Inflammatory macrophage treated with lipopolysaccharide for 1 hour (primary cell): ENCODE data around the gene PPFIBP1.
"Not testable (repeated sequence)": the region's sequence is repeated elsewhere in the genome, so short reads cannot be mapped to it uniquely, and the experiment has no call there.

Experiments used
- DNase-seq, 2 donors: peaks; one replicate each; pipeline ENCODE4 v3.0.0-alpha.2; 2020 to 2022

The PPFIBP1 gene

DNA sequence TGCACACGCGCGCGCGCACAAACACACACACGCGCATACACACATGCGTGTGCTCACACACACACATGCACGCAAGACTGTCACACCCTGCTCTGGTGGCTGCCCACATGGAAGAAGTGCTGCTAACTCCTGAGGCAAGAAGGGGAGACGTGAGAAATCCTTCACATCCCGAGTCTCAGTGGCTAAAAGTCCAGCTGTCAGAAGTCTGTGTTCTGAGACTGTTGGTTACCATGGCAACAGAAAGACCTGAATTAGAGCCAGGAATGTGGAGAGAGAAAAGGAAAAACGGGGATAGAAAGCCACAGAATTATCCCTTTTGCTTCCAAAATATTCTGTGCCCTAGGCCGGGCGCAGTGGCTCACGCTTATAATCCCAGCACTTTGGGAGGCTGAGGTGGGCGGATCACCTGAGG, 71.2 kb downstream of the PPFIBP1 start:
- no peak for DNase-seq

DNA sequence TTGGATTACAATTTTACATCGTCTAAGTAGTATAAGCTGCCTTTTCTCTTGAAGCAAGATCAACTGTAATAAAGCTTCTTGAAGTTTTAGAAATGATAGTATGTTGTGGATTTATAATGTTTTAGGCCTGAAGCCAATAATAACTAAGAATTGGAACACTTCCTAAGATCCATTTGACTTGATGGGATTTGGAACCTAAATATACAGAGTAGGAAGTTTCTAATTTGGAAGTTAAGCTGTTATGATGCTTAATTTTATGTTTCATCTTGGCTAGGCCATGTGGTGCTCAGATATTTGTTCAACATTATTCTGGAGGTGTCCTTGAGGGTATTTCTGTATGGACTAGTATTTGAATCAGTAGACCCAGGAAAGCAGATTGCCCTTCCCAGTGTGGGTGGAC, 74.9 kb downstream of the PPFIBP1 start:
- not testable (repeated sequence) for DNase-seq

DNA sequence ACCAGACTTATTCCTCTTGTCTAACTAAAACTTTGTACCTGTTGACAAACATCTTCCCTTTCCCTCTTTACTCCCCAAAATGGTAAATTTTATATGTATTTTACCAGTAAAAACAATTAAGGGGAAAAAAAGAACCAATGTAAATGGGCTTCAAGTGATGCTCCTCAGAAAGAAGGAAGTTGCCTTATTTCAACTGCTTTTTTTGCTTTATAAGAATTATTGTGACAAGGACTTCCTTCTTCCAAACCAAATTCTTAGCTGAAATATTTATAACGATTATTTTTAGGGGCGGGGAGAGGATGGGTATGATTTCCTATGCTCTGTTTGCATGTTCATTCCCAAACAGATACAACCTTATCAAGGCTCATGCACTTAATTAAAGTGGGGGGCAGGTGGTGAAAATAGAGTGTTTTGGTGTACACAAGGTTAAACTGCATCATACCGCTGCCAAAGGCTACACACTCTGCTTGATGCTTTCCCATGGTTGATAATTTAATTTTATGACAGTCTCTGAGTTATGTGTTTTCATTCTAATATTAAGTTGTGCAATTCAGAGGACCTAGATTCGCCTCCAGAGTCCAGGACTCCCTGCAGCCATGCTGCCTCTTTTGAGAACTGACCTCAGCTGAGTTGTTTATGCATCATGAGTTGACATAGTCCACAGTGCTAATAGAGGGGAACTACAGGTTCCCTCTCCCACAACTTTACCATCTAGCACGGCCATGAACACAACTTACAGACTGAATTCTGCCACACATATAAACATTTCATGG, 77.2 kb downstream of the PPFIBP1 start:
- peak; percentile 23 to 34 for DNase-seq

DNA sequence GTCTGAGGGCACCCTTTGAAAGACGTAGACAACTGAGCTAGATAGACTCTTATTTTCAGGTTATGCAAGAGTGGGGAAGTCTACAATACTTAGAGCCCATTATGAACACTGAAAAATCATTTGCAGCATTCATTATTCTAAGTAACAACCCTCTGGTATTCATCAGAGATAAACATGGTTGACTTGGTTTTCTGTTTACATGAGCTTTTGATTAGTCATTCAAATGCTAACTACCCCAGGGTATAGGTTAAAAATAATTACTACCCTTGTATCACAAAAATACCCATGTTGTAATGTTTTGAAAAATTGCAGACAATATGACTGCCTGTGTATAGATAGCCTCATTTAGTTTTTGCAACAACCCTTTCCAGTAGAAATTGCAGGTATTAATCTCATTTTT, 78.5 kb downstream of the PPFIBP1 start:
- no peak for DNase-seq

DNA sequence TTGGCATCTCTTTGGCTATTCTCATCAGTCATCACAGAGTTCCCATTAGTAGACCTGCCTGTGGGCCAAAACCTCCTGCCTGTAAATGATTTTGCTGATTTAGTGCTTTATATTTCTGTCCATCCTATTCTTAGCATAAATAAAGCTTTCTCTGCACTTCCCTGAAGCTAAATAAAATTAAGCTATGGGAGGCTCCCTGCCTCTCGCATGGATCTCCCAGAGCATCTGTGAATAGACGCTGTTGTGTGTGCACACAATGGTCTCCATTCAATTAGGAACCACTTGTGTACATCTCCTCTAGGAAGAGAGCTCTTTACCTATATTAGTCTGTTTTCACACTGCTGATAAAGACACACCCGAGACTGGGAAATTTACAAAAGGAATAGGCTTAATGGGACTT, 80.4 kb downstream of the PPFIBP1 start:
- no peak for DNase-seq

DNA sequence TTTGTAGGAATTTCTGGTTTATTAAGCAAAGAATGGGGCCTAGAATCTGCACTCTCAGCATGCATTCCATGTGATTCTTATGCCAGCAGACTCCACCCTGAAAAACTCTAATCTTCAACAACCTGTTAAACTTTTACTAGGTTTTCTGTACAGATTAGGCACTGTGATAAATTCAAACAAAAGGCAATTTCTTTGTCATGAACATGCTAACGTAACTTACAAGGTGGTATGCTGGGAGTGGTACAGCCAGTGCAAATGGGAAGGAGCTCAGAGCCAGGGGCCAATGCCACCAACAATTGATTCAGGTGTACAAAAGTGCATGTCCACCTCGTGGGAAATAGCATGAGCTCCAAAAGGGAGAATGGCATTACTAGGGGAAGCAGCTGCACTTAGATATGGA, 83.0 kb downstream of the PPFIBP1 start:
- no peak for DNase-seq

DNA sequence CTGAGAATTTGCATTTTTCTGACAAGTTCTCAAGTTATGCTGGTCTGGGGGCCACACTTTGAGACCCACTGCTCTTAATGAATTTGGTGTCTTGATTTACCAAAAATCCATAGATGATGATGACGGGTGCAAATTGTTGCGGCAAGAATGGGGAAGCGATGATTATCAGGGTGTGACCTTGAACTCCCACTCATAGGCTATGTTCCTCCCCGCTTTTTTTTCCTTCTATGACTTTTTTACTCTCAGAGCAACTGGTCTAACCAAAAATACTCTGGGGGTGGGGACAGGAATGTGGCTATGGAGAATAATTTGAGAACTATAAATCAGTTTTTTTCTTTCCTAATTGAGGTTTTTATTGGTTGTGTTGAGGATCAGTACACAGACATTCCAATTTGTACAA, 83.6 kb downstream of the PPFIBP1 start:
- DNase-seq, result peak; percentile 61 to 68

DNA sequence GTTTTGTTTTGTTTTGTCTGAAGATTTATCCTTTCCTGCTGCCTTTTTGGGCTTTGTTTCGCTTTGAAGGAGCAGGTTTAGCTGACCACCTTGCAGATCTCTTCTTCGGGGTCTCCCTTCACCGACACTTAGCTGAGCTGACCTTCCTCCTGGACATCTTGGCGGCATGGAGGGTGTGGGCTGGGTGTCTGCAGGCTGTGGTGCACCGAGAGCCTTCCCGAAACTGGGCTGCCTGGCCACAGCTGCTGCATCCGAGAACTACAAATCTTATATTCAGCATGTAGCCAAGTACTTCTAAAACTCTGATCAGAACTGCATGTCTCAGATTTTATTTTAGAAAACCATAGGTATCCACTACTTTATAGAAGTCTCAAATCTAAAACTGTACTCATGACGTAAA, 84.9 kb downstream of the PPFIBP1 start:
- no peak for DNase-seq

DNA sequence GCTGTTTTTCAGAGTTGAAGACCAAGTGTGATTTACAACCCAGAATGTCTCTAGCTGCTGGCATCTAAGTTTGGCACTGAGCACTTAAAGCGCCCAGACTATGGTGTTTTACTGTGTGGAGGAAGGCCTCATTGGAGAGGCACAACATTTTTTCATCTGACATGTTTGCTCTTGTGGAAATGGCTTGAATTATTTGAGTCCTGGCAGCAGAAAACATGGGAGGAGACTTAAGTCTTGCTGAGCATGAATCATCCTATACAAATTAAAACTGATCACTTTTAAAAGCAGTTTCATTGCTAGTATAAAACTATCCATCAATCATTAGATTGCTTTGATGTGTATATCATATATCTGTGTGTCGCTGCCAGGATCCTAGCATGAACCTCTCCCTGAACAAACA, 86.4 kb downstream of the PPFIBP1 start:
- no peak for DNase-seq

DNA sequence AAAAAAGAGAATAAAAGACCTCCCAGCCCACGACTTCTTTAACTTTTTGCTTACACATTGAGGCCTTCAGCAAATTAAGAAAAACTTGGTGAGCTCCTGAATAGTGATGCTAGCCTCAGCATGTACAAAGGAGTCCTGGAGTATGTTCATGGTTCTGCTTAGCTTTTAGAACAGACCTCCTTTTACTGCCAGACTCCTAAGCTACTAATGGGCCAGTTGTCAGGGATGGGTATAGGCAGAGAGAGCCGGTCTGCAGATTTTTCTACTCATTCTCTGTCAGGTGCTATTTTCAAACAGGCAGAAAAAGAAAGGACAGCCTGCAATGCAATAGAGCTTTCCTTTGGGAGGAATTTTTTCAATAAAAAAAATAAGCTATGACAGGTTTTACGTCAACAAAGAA, 90.4 kb downstream of the PPFIBP1 start:
- DNase-seq, result no peak

DNA sequence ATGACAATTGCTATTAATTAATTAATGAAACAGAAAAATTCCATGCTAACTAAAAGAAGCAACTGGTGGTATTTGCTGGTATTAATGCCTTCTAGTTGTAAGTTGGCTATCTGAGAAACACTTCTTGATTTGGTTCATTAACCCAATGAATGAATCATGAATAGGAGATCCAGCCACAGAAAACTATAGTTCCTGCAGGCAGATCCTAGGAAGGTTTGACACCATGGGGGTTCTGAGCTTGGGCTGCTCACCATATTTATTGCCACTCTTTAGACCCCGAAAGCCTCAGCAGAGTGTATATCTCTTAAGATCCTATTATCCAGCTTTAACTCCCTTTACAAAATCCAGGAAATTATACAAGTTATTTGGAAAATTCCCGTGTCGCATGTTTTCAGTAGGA, 90.9 kb downstream of the PPFIBP1 start:
- DNase-seq, result no peak

DNA sequence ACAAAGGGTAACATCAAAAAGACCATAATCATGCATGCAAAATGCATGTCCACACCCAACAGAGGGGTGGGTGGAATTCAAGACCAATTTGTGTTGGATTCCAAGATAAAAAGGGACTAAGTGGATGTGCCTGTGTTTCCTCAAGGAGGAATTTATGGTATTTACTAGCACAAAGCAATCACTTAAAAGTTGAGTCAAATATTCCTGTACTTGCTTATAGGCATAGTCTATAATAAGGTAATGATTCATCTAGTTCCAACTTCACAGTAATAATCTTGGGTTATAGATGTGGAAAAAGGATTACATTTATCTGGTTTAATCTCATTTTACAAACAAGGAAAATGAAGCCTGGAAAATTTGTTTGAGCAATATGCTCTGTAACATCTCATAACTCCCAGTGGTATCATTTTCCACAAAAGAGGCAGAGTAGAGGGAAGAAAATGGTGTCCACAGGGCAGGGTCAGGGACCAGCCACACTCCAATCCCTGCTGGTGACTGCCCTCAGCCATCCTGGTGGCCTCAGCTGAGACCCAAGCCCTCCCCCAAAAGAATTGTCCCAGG, 91.4 kb downstream of the PPFIBP1 start:
- DNase-seq, result no peak

DNA sequence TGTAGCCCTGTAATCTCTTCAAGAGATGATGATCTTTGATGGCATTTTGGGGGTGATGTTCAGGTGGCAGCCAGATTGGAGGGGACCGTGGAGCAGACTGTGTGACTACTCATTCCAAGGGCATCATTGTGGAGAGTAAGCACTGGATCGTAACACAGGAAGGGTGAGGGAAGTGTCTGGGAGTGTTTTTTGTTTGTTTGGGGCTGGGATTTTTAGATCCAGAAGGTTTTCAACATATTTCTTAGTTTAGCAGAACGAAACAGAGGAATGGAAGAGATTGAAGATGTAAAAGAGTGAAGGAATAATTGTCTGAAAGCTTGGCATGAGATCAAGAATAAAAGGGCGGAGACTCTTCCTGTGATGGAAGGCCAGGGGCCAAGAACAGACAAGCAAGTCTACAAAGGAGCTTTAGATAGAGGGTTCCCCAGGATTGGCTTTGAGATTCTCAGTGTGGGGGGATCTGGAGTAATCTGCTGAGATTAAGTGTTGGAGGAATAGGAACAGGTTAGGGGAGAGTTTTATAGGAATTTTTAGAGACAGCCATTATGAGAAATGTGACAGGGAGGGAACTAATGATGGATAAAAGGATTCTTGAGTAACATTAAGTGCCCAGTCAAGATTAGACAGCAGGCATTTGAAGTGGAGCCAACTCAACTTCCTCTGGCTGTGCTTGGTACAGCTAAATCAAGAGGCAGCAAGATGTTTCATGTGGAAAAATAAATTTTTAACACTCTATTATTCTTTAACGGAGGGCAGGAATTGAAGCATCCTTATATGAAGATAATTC, 92.5 kb downstream of the PPFIBP1 start:
- no peak for DNase-seq

DNA sequence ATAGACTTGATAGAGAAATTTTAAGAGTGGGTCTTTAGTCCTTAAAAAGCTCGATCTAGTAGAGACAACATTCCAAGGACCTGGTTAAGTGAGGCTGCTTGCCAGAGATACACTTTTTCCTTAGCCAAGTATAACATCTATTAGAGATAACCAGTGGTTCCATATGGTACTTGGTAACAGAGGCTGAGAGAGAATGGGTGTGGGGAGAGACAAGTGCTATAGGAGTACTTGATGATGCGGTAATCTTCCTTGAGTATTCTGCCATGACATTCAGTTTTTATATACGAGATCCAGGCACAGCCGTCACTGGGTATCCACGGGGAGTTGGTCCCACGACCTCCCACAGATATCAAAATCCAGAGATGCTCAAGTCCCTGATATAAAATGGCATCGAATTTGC, 94.8 kb downstream of the PPFIBP1 start:
- no peak for DNase-seq

DNA sequence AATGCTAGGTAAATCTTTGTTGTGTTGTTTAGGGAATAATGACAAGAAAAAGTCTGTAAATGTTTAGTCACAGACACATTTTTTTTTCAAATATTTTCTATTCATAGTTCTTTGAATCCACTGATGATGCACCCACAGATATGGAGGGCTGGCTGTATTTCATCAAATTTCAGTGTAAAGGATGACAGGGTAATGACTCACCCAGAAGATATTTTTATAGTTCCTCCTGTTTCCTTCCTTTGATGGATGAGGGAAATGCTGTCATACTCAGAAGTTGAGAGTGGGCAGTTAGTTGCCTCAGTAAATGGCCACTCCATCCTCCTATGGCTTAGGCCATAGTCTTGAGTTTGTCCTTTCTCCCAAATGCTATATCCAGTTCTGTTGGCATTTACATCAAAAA, 95.3 kb downstream of the PPFIBP1 start:
- peak; percentile 82 to 90 for DNase-seq

DNA sequence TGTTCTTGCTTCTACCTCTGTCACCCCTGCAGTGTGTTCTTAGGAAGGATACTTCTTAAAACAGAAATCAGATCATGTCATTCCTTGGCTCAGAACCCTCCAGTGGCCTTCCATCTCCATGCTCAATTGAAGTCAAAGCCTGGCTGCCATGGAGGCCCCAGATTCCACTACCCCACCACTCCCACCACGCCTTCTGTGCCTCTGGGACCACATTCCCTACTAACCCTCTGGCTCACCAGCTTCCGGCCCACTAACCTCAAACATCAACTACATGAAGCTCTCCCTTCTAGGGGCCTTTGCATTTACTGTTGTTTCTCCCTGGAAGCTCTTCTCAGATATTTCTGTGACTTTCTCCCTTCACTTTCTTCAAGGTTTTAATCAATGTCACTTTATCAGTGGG, 96.1 kb downstream of the PPFIBP1 start:
- DNase-seq, result no peak

DNA sequence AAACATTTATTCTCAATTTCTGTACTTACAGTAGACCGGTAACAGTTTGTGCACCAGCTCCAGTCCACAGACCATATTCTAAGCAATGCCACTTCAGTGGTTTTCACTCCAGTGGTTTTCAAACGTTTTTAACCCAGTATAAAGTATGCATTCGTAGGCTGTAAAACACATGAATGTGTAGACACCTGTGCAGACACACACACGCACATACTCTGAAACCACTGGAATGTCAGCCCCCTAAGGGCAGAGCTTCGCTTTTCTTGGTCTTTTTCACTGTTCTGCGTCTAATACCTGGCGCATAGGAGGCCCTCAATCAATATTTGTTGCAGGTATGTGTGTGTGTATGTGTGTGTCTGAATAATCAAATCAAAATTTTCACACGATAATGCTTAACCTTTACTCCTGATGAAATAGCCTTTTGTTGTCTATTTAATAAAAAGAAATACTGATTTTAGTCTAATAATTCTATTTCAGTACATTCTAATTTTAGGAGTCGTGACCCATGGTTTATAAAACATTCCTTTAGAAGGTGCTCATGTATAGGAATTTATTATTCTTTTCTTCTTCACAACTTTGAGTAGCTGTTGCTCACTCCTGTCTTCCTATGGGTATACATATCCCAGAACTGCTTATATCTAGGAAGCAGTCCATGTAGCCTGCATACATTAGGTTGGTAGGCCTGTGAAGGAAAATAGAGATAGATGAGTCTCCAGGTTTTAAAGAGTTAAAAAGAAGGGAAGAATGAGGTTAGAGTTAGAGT, 98.6 kb downstream of the PPFIBP1 start:
- DNase-seq, result no peak

DNA sequence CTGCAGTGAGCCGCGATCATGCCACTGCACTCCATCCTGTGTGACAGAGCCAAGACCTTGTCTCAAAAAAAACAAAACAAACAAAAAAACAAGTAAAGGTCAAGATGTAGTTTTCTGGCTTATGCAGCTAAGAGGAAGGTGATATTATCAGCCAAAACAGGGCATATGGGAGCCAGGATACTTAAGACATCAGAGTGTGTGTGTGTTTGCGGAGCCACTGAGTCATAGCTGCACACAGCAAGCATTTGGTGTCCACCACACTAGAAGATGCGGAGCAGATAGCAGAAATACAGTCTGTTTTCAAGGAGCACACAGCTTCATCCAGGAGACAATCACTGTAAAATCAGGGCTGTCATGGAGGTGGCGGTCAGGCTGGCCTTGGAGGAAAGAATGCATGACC, 99.6 kb downstream of the PPFIBP1 start:
- no peak for DNase-seq

DNA sequence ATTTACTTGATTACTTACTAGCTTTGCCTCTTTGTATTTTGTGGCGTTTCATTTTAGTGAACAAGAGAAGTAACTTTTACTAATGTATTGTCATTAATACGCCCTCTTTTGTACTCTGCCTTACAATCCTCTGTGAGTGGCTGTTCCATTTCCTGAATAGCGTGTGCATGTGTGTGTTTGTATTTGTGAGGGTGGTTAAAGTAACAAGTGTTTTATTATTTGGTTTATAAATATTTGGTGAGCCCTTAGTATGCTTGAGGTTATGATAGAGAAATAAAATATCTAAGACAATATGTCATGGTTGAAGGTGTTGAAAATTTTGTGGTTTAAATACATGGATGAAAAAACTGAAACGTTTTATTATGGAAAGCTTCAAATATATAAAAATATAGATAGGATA, 100.6 kb downstream of the PPFIBP1 start:
- DNase-seq, result no peak

DNA sequence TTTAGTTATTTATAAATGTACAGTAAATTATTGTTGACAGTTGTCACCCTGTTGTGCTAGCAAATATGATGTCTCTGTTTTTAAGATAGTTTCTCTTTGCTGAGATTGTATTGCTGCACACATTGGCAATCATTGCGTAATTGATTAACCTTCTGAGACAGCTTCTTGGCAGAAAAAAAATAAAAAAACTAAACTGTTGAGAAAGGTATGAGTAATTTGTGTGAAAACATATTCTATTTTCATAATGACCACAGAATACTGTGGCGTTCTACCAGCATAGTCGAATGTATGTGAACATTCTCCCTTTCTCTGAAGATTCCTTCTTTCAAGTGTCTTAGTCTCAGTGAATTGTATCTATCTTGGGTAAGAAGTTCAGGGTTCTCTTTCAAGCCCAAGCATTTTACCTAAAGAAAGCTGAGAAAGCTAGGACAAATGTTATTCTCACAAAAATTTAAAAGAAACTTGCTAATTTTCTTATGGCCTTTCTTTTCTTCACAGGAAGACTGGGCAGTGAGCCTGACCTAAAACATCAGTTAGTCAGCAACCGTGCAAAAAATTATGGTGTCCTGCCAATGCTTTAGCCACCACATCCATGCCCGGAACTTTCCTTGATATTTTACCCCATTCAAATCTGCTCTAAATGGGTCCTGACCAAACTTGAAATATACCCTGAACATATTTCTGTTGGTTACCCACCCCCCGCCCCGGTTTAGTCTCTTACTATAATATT, 103.3 kb downstream of the PPFIBP1 start:
- DNase-seq, result peak; percentile 64 to 74

DNA sequence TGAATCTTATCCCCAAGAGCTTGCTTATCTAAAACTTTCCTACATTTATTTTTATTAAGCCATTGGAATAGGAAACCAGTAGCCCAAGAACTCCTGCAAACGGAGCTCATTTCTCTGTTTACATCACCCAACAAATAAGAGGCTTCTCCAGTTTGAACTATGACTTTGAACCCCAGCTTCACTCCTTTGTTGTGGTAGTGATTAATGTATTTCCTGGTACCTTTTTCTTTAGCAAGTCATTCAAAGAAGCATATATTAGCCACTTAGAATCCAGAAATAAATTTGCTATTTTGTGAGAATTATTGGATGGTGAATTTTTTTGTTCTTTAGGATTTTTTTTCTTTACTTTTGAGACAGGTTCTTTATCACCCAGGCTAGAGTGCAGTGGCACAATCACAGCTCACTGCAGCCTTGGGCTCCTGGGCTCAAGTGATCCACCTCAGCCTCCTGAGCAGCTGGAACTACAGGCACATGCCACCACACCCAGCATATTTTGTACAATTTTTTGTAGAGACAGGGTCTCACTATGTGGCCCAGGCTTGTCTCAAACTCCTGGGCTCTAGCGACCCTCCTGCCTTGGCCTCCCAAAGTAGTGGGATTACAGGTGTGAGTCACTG, 104.0 kb downstream of the PPFIBP1 start:
- not testable (repeated sequence) for DNase-seq

DNA sequence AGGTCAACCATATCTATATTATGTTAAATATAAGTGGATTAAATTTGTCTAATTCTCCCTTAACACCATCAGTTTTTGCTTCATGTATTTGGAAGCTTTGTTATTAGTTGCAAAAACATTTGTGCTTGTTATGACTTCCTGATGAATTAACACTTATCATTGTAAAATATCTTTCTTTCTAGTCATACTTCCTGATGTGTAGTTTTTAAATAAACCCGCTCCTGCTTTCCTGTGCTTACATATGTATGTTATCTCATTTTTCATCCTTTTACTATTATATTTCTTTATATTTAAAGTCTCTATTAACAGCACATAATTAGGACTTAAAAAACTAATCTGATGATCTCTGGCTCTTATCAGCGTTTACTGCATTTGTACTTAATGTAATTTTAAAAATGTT, 106.2 kb downstream of the PPFIBP1 start:
- DNase-seq, result not testable (repeated sequence)
